ENCODE results near the gene NT5C2. TPM values are rescaled to one million over a fixed set of nuclear protein-coding genes. Genes with fewer than 3 reads are reported as not detected.

NT5C2 gene
- total RNA-seq, 1 experiment from 2014 or later = 91.2 TPM

DNA sequence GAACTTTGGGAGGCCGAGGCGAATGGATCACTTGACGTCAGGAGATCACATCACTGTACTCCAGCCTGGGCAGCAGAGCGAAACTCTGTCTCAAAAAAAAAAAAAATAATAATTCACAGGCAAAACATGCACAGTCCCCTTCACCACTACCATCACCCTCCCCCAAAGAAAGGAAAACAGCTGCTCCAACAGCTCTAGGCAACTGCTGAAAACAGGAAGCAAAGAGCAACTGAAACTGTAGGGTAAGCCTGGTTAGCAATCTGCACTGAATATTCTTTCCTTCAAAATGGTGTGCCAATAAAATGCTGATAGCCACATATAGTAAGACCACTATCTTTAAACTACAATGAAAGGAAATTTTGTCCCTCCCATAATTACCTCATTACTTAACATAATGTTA is 11.8 kb downstream of the NT5C2 start:
- intact Hi-C loops (cut with micrococcal nuclease; ENCODE audit: unreplicated experiment) = no loop called here
- Histone ChIP-seq H3K36me3 (ENCODE audit: control insufficient read depth, insufficient read depth, low read length) (peaks cover 1% of the 10 kb centered on the region; the same call in 1 of the 2 replicates), H3K27me3 (replicated peaks; ENCODE audit: control insufficient read depth, insufficient read depth, low read length) (no peaks in the 10 kb centered on the region), H3K4me3 (ENCODE audit: low read depth, low read length) (no peak overlapping the region), H3K9me3 (no peaks in the 10 kb centered on the region), H3K4me1 (peaks cover 13% of the 10 kb centered on the region)
- H3K4me1 Mint-ChIP-seq (ENCODE audit: low read depth, unreplicated experiment) = peaks cover 7% of the 10 kb centered on the region
- TF ChIP-seq, protein P1, sequence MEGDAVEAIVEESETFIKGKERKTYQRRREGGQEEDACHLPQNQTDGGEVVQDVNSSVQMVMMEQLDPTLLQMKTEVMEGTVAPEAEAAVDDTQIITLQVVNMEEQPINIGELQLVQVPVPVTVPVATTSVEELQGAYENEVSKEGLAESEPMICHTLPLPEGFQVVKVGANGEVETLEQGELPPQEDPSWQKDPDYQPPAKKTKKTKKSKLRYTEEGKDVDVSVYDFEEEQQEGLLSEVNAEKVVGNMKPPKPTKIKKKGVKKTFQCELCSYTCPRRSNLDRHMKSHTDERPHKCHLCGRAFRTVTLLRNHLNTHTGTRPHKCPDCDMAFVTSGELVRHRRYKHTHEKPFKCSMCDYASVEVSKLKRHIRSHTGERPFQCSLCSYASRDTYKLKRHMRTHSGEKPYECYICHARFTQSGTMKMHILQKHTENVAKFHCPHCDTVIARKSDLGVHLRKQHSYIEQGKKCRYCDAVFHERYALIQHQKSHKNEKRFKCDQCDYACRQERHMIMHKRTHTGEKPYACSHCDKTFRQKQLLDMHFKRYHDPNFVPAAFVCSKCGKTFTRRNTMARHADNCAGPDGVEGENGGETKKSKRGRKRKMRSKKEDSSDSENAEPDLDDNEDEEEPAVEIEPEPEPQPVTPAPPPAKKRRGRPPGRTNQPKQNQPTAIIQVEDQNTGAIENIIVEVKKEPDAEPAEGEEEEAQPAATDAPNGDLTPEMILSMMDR (IDR thresholded peaks at IDR 0.05; ENCODE audit: insufficient read depth in 1 of 2, low read depth in 1 of 2, low read length in 1 of 2, severe bottlenecking in 1 of 2, unreplicated experiment in 1 of 2) = no peak
- CTCF ChIA-PET = no interaction called here
- H3K36me3 Mint-ChIP-seq (ENCODE audit: insufficient read depth, unreplicated experiment) = peaks cover 53% of the 10 kb centered on the region
- no peaks in the 10 kb centered on the region for H3K9me3 Mint-ChIP-seq (ENCODE audit: unreplicated experiment)
- no peak overlapping the region for H3K27ac Mint-ChIP-seq (ENCODE audit: unreplicated experiment)
- DNase-seq = no peak
- no TSS peak for BruUV-seq (replicated peaks)
- H3K27me3 Mint-ChIP-seq (ENCODE audit: insufficient read depth, unreplicated experiment) = no peaks in the 10 kb centered on the region
- H3K4me3 Mint-ChIP-seq (ENCODE audit: unreplicated experiment) = no peak overlapping the region
- POLR2A ChIA-PET = no interaction called here

DNA sequence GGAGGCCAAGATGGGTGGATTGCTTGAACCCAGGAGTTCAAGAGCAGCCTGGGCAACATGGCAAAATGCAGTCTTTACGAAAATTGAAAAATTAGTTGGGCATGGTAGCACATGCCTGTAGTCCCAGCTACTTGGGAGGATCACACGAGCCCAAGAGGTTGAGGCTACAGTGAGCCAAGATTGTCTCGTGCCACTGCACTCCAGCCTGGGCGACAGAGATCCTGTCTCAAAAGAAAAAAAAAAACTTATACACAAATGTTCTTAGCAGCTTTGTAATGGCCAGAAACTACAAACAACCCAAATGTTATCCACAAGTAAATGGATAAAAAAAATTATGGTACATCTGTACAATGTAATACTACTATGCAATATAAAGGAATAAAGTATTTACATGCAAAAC is 12.6 kb downstream of the NT5C2 start:
- Histone ChIP-seq H3K4me3 (ENCODE audit: low read depth, low read length) (no peak overlapping the region), H3K36me3 (ENCODE audit: control insufficient read depth, insufficient read depth, low read length) (peaks cover 2% of the 10 kb centered on the region; the same call in 1 of the 2 replicates), H3K9me3 (no peaks in the 10 kb centered on the region), H3K4me1 (peaks cover 7% of the 10 kb centered on the region), H3K27me3 (replicated peaks; ENCODE audit: control insufficient read depth, insufficient read depth, low read length) (no peaks in the 10 kb centered on the region)
- no peak overlapping the region for H3K27ac Mint-ChIP-seq (ENCODE audit: unreplicated experiment)
- ChIA-PET CTCF (no interaction called here), POLR2A (no interaction called here)
- peaks cover 60% of the 10 kb centered on the region for H3K36me3 Mint-ChIP-seq (ENCODE audit: insufficient read depth, unreplicated experiment)
- no TSS peak for BruUV-seq (replicated peaks)
- TF ChIP-seq, protein P1 (IDR thresholded peaks at IDR 0.05; ENCODE audit: insufficient read depth in 1 of 2, low read depth in 1 of 2, low read length in 1 of 2, severe bottlenecking in 1 of 2, unreplicated experiment in 1 of 2) = no peak
- H3K4me3 Mint-ChIP-seq (ENCODE audit: unreplicated experiment) = no peak overlapping the region
- H3K9me3 Mint-ChIP-seq (ENCODE audit: unreplicated experiment) = no peaks in the 10 kb centered on the region
- no peaks in the 10 kb centered on the region for H3K27me3 Mint-ChIP-seq (ENCODE audit: insufficient read depth, unreplicated experiment)
- intact Hi-C loops (cut with micrococcal nuclease; ENCODE audit: unreplicated experiment) = no loop called here
- H3K4me1 Mint-ChIP-seq (ENCODE audit: low read depth, unreplicated experiment) = peaks cover 7% of the 10 kb centered on the region
- DNase-seq = no peak

DNA sequence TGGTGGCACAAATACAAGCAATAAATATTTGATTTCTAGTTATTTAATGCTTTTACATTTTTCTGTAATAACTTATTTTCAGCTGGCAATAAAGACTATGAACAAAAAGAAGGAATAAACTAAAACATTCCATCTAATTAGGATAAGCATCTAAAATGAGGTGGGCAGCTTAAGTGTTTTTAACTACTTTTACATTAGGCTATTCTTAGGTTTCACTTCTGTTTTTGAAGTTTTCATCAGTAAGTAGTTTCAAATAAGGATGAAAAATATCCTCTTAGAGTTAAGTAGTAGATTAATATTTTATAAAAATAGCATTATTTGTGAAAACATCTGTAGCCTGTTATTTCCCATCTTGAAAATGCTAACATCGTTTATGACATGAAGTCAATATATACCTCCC is 15.9 kb downstream of the NT5C2 start:
- Histone ChIP-seq H3K4me1 (no peaks in the 10 kb centered on the region), H3K27me3 (replicated peaks; ENCODE audit: control insufficient read depth, insufficient read depth, low read length) (no peaks in the 10 kb centered on the region), H3K36me3 (ENCODE audit: control insufficient read depth, insufficient read depth, low read length) (peaks cover 5% of the 10 kb centered on the region), H3K4me3 (ENCODE audit: low read depth, low read length) (no peak overlapping the region), H3K9me3 (no peaks in the 10 kb centered on the region)
- no TSS peak for BruUV-seq (replicated peaks)
- Mint-ChIP-seq H3K36me3 (ENCODE audit: insufficient read depth, unreplicated experiment) (peaks cover 73% of the 10 kb centered on the region), H3K9me3 (ENCODE audit: unreplicated experiment) (no peaks in the 10 kb centered on the region), H3K27ac (ENCODE audit: unreplicated experiment) (no peak overlapping the region), H3K4me1 (ENCODE audit: low read depth, unreplicated experiment) (no peaks in the 10 kb centered on the region), H3K27me3 (ENCODE audit: insufficient read depth, unreplicated experiment) (no peaks in the 10 kb centered on the region), H3K4me3 (ENCODE audit: unreplicated experiment) (no peak overlapping the region)
- no peak for DNase-seq
- intact Hi-C loops (cut with micrococcal nuclease; ENCODE audit: unreplicated experiment) = no loop called here
- CTCF ChIA-PET = interaction anchor here (0.7 kb wide), 1 partner anchor 332 kb away, joined by 3 read pairs; no protein-coding TSS in a partner anchor
- TF ChIP-seq, protein P1 (IDR thresholded peaks at IDR 0.05; ENCODE audit: insufficient read depth in 1 of 2, low read depth in 1 of 2, low read length in 1 of 2, severe bottlenecking in 1 of 2, unreplicated experiment in 1 of 2) = no peak
- POLR2A ChIA-PET = interaction anchor here (0.6 to 1.5 kb wide), 2 partner anchors 10 to 15 kb away, joined by 4 to 6 read pairs; no protein-coding TSS in a partner anchor

Data from Caco-2 (cell line).